Measurements from ENCODE around the gene KIAA1671. TPM values are rescaled to one million over a fixed set of nuclear protein-coding genes. Genes with fewer than 3 reads are reported as not detected.

The KIAA1671 gene
- polyA plus RNA-seq, 1 donor (not counting 4 experiments of a cell fraction or from before 2014, with no cell fraction given), result 17.4 TPM

DNA sequence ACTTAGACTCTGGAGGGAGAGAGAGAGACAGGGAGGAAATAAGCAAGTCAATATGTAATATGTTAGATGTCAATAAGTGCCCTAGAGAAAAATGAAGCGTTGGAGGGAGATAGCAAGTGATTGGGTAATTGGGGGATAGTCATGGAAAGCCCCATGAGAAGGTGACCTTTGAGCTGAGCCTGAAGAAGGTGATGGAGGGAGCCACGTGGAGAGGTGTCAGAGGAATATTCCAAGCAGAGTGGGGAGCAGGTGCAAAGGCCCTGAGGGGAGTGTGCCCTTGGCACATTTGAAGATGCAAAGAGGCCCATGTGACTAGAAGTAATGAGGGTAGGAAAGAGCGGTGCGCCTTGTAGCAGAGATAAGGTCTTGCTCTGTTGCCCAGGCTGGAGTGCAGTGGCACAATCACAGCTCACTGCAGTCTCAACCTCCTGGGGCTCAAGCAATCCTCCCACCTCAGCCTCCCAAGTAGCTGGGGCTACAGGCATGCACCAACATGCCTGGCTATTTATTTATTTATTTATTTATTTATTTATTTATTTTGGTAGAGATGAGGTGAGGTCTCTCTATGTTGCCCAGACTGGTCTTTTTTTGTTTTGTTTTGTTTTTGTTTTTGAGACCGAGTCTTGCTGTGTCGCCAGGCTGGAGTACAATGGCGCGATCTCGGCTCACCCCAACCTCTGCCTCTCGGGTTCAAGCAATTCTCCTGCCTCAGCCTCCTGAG lies 8.1 kb upstream of the KIAA1671 start:
- Histone ChIP-seq H3K9me3 (ENCODE audit: control insufficient read depth, low read depth, low read length) (no peaks in the 10 kb centered on the region), H3K27me3 (ENCODE audit: control insufficient read depth, extremely low read depth, insufficient read depth, low read length) (no peaks in the 10 kb centered on the region), H3K27ac (ENCODE audit: control insufficient read depth, insufficient read depth, low read length) (no peak overlapping the region), H2AFZ (ENCODE audit: control insufficient read depth, low read length) (no peak overlapping the region), H3K79me2 (ENCODE audit: control insufficient read depth, insufficient read depth, low read length) (no peaks in the 10 kb centered on the region), H3K36me3 (ENCODE audit: control insufficient read depth in 2 of 2, extremely low read depth in 1 of 2, insufficient read depth in 2 of 2, low read length in 2 of 2) (no peaks in the 10 kb centered on the region), H3K9me1 (ENCODE audit: control insufficient read depth, extremely low read depth, insufficient read depth, low read length) (no peaks in the 10 kb centered on the region), H3K9ac (ENCODE audit: control insufficient read depth, extremely low read depth, insufficient read depth, low read length) (no peak overlapping the region), H3K4me1 (ENCODE audit: control insufficient read depth, extremely low read depth, insufficient read depth, low read length) (peaks cover 7% of the 10 kb centered on the region), H3K4me2 (ENCODE audit: control insufficient read depth, extremely low read depth, insufficient read depth, low read depth, low read length) (no peak overlapping the region), H4K20me1 (ENCODE audit: control insufficient read depth, extremely low read depth, insufficient read depth, low read length) (peaks cover 2% of the 10 kb centered on the region), H3K4me3 (ENCODE audit: control insufficient read depth in 2 of 3, extremely low read depth in 1 of 3, insufficient read depth in 2 of 3, low read depth in 1 of 3, low read length in 3 of 3) (no peak overlapping the region)
- TF ChIP-seq, protein P1, sequence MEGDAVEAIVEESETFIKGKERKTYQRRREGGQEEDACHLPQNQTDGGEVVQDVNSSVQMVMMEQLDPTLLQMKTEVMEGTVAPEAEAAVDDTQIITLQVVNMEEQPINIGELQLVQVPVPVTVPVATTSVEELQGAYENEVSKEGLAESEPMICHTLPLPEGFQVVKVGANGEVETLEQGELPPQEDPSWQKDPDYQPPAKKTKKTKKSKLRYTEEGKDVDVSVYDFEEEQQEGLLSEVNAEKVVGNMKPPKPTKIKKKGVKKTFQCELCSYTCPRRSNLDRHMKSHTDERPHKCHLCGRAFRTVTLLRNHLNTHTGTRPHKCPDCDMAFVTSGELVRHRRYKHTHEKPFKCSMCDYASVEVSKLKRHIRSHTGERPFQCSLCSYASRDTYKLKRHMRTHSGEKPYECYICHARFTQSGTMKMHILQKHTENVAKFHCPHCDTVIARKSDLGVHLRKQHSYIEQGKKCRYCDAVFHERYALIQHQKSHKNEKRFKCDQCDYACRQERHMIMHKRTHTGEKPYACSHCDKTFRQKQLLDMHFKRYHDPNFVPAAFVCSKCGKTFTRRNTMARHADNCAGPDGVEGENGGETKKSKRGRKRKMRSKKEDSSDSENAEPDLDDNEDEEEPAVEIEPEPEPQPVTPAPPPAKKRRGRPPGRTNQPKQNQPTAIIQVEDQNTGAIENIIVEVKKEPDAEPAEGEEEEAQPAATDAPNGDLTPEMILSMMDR (optimal IDR thresholded peaks at IDR 0.05 in 1 of 3, IDR thresholded peaks at IDR 0.05 in 1 of 3, conservative IDR thresholded peaks at IDR 0.05 in 1 of 3; ENCODE audit: extremely low read depth in 1 of 3, insufficient read depth in 2 of 3, low read length in 3 of 3), result no peak
- no peak for TF ChIP-seq EZH2 (IDR thresholded peaks at IDR 0.05; ENCODE audit: low read length)
- DNase-seq (ENCODE audit: low read depth, low spot score) (no peak), FAIRE-seq (no peak)
- dilution Hi-C loops (cut with MboI; ENCODE audit: extremely low pct_ligation_motif_present, low sequenced_read_pairs), result no loop called here

DNA sequence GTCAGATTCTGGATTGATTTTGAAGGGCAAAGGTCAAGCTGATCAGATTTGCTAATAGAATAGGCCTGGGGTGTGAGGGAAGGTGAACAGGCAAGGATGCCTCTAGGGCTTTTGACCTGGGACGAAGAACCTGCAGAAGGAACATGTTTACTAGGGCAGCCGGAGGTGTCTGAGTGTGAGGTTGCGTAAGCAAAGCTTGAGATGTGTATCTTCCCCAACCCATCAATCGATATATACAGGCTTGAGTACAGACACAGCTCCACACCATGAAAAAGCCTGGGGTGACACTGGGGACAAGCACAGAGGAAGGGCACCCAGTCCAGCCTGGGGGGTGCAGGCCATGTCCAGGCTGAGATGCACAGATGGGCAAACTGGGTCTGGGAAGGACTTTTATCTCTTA lies 7.1 kb upstream of the KIAA1671 start:
- Histone ChIP-seq H3K79me2 (ENCODE audit: control insufficient read depth, insufficient read depth, low read length) (no peaks in the 10 kb centered on the region), H3K9me3 (ENCODE audit: control insufficient read depth, low read depth, low read length) (no peaks in the 10 kb centered on the region), H3K36me3 (ENCODE audit: control insufficient read depth in 2 of 2, extremely low read depth in 1 of 2, insufficient read depth in 2 of 2, low read length in 2 of 2) (no peaks in the 10 kb centered on the region), H3K27me3 (ENCODE audit: control insufficient read depth, extremely low read depth, insufficient read depth, low read length) (no peaks in the 10 kb centered on the region), H3K9ac (ENCODE audit: control insufficient read depth, extremely low read depth, insufficient read depth, low read length) (no peak overlapping the region), H3K4me3 (ENCODE audit: control insufficient read depth in 2 of 3, extremely low read depth in 1 of 3, insufficient read depth in 2 of 3, low read depth in 1 of 3, low read length in 3 of 3) (no peak overlapping the region), H3K4me2 (ENCODE audit: control insufficient read depth, extremely low read depth, insufficient read depth, low read depth, low read length) (no peak overlapping the region), H3K27ac (ENCODE audit: control insufficient read depth, insufficient read depth, low read length) (no peak overlapping the region), H2AFZ (ENCODE audit: control insufficient read depth, low read length) (no peak overlapping the region), H3K4me1 (ENCODE audit: control insufficient read depth, extremely low read depth, insufficient read depth, low read length) (peaks cover 12% of the 10 kb centered on the region), H4K20me1 (ENCODE audit: control insufficient read depth, extremely low read depth, insufficient read depth, low read length) (peaks cover 2% of the 10 kb centered on the region), H3K9me1 (ENCODE audit: control insufficient read depth, extremely low read depth, insufficient read depth, low read length) (no peaks in the 10 kb centered on the region)
- TF ChIP-seq, protein P1 (optimal IDR thresholded peaks at IDR 0.05 in 1 of 3, IDR thresholded peaks at IDR 0.05 in 1 of 3, conservative IDR thresholded peaks at IDR 0.05 in 1 of 3; ENCODE audit: extremely low read depth in 1 of 3, insufficient read depth in 2 of 3, low read length in 3 of 3), result no peak
- TF ChIP-seq EZH2 (IDR thresholded peaks at IDR 0.05; ENCODE audit: low read length), result no peak
- DNase-seq (ENCODE audit: low read depth, low spot score) (no peak), FAIRE-seq (peak; percentile 26)
- dilution Hi-C loops (cut with MboI; ENCODE audit: extremely low pct_ligation_motif_present, low sequenced_read_pairs), result no loop called here

All from keratinocyte (primary cell).